Activated CD4-positive, alpha-beta T cell treated with anti-CD3 and anti-CD28 coated beads for 36 hours (primary cell): ENCODE data around the gene HMGCS1. TPM values are rescaled to one million over a fixed set of nuclear protein-coding genes. Genes with fewer than 3 reads are reported as not detected.
"Not testable (repeated sequence)": the region's sequence is repeated elsewhere in the genome, so short reads cannot be mapped to it uniquely, and the experiment has no call there.

Experiments
- ATAC-seq: fragments of 200-7000 bp; cut with Tn5 transposase; one replicate; pipeline ENCODE4 v1.10.0; 2021; ENCODE audit warnings: mild to moderate bottlenecking, moderate library complexity
- CTCF ChIA-PET: fragments of 350-600 bp; sonication (Branson Sonifier 250); formaldehyde crosslinking; loops from one replicate; lab custom pipeline; 2021; ENCODE audit warnings: antibody characterized with exemption; lab: Charles Lee
- POLR2A ChIA-PET: fragments of 350-600 bp; sonication (Branson Sonifier 250); formaldehyde crosslinking; loops from one replicate; lab custom pipeline; 2021; ENCODE audit warnings: antibody characterized with exemption, inconsistent platforms; lab: Charles Lee
- DNase-seq: peaks from one replicate; pipeline ENCODE4 v3.0.0-alpha.2; 2020
- H3K27ac Mint-ChIP-seq: one replicate; pipeline ENCODE4 v1.8.0; 2021; ENCODE audit warnings: mixed read lengths
- H3K27me3 Mint-ChIP-seq: one replicate; pipeline ENCODE4 v1.8.0; 2021; ENCODE audit warnings: mixed read lengths
- H3K36me3 Mint-ChIP-seq: one replicate; pipeline ENCODE4 v1.8.0; 2021; ENCODE audit warnings: low read depth, mixed read lengths
- H3K4me1 Mint-ChIP-seq: one replicate; pipeline ENCODE4 v1.8.0; 2021; ENCODE audit warnings: mixed read lengths
- H3K4me3 Mint-ChIP-seq: one replicate; pipeline ENCODE4 v1.8.0; 2021; ENCODE audit warnings: mild to moderate bottlenecking, moderate library complexity, mixed read lengths
- H3K9me3 Mint-ChIP-seq: one replicate; pipeline ENCODE4 v1.8.0; 2021; ENCODE audit warnings: low read depth, mixed read lengths
- intact Hi-C, 2 experiments: fragments of 100-400 bp; cut with DNase I in 1 of 2; cut with micrococcal nuclease in 1 of 2; formaldehyde crosslinking; loops; one replicate each; pipeline versions ENCODE4 v1.14.2 to v1.15.1; 2022 to 2024; cut with DNase I, micrococcal nuclease
- total RNA-seq, 2 experiments: library from RNA; stranded (reverse); gene quantifications; one replicate each; pipeline ENCODE4 v1.2.3, GENCODE V29; 2021

The HMGCS1 gene
- total RNA-seq, 2 experiments from 2014 or later: 95.2 to 102 TPM

DNA sequence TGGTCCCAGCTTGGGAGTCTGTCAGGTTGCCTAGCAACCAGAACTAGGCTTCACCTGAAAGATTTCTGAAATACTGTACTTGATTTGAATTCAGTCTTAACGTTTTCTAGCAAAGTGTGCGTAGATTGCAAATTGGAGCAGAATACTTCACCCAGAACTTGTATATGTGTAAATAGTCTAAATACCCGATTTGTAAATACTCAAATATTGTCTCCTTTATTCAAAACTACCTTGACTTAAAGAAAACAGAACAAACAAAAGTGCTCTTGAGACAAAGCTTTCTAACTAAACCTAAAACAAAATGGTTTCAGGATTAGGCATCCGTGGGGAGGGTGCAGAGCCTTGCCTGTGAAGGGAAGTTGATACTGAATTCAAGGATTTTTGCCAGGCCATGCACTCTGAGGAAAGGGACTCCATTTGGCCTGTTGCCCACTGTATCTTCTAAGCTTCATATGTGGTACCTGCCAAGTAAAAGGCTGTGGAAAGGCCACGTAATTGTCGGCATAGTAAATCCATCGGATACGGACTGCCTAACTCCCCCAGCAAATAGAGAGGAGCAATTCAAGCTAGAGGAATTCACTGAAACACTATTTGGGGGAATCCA is 744 bp upstream of the HMGCS1 start:
- Mint-ChIP-seq H3K36me3 (peaks cover 46% of the 10 kb centered on the region), H3K9me3 (peaks cover 11% of the 10 kb centered on the region), H3K27ac (peak overlapping the region; percentile 96), H3K4me3 (peak overlapping the region; percentile 93), H3K27me3 (no peaks in the 10 kb centered on the region), H3K4me1 (peaks cover 67% of the 10 kb centered on the region)
- DNase-seq (peak; percentile 39), ATAC-seq (no peak)
- intact Hi-C loops: loop anchor here (1.0 to 10.0 kb wide), 18 partner anchors 10 to 1491 kb away; partner anchors contain the start of genes C5orf34 (in 2 of the 2), TMEM267 (in 2 of the 2), MRPS30 (in 1 of the 2) and NNT (in 1 of the 2)
- POLR2A ChIA-PET: interaction anchor here (0.7 to 2.9 kb wide), 9 partner anchors 10 to 295 kb away, joined by 3 to 34 read pairs (median 4); partner anchors contain the start of genes TMEM267 and ZNF131
- CTCF ChIA-PET: interaction anchor here (0.7 to 2.6 kb wide), 11 partner anchors 12 to 402 kb away, joined by 3 to 13 read pairs (median 3); partner anchors contain the start of genes TMEM267 and ZNF131

DNA sequence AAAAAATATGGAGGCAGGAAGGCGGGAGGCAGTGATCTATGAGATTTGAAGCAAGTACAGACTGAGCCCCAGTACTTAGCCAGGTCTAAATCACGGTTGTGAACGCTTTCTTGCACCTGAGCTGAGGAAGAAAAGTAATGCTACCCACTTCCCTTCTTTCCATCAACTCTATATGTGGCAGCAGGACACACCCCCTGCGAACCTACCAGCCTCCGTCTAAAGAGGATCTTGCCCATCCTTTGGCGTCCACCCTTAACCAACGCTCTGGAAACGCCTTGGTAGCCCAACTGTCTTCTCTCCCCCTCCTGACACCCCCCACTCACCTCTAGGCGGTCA is 545 bp downstream of the HMGCS1 start:
- ATAC-seq: peak; percentile 1
- no peak for DNase-seq
- H3K27ac Mint-ChIP-seq: peak overlapping the region; percentile 96
- H3K9me3 Mint-ChIP-seq: peaks cover 11% of the 10 kb centered on the region
- no peaks in the 10 kb centered on the region for H3K27me3 Mint-ChIP-seq
- ChIA-PET CTCF (interaction anchor here (0.7 to 2.7 kb wide), 12 partner anchors 17 to 401 kb away, joined by 3 to 17 read pairs (median 4); partner anchors contain the start of genes TMEM267 and ZNF131), POLR2A (interaction anchor here (0.7 to 2.9 kb wide), 7 partner anchors 9 to 248 kb away, joined by 3 to 34 read pairs (median 5); partner anchors contain the start of genes TMEM267 and ZNF131)
- H3K4me3 Mint-ChIP-seq: peak overlapping the region; percentile 93
- peaks cover 76% of the 10 kb centered on the region for H3K4me1 Mint-ChIP-seq
- intact Hi-C loops: loop anchor here (1.0 to 10.0 kb wide), 14 partner anchors 8 to 1492 kb away; partner anchors contain the start of genes C5orf34 (in 2 of the 2), TMEM267 (in 2 of the 2), MRPS30 (in 1 of the 2) and PAIP1 (in 1 of the 2)
- peaks cover 49% of the 10 kb centered on the region for H3K36me3 Mint-ChIP-seq

DNA sequence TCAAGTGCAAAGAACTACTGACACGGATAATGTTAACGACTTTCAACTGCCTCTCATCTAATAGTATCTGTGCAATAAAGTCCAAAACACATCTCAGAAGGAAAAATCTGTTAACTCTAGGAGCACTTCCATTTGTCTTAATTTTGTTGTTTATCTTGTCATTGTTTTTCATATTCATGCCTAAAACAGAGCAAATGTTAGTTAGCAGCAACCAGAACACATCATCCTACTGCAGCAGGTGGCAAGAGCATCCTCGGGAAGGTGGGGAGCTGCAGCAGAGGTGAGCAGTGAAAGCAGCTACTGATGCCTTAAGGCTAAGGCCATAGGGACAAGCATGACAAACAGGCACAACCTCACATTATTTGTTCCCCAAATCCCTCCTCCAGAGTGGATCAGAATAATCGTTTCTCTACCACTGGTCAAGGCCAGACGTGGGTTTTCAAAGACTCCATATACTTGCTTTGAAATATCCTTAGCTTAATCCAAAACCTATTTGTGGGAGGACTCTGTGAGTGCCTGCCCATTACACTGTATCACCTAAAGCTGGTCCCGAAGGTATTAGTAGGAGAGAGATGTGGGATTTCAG is 1.0 kb downstream of the HMGCS1 start:
- ChIA-PET POLR2A (interaction anchor here (0.6 to 2.9 kb wide), 8 partner anchors 8 to 323 kb away, joined by 3 to 34 read pairs (median 5); partner anchors contain the start of genes TMEM267 and ZNF131), CTCF (interaction anchor here (0.6 to 2.7 kb wide), 11 partner anchors 16 to 271 kb away, joined by 3 to 17 read pairs (median 3); partner anchors contain the start of genes TMEM267 and ZNF131)
- Mint-ChIP-seq H3K36me3 (peaks cover 49% of the 10 kb centered on the region), H3K4me3 (peak overlapping the region; percentile 93), H3K27me3 (no peaks in the 10 kb centered on the region), H3K9me3 (peaks cover 11% of the 10 kb centered on the region), H3K27ac (peak overlapping the region; percentile 96), H3K4me1 (peaks cover 76% of the 10 kb centered on the region)
- intact Hi-C loops: loop anchor here (2.0 to 10.0 kb wide), 5 partner anchors 77 to 1493 kb away; partner anchors contain the start of genes C5orf34 (in 1 of the 2), MRPS30 (in 1 of the 2) and PAIP1 (in 1 of the 2)
- DNase-seq (no peak), ATAC-seq (no peak)

DNA sequence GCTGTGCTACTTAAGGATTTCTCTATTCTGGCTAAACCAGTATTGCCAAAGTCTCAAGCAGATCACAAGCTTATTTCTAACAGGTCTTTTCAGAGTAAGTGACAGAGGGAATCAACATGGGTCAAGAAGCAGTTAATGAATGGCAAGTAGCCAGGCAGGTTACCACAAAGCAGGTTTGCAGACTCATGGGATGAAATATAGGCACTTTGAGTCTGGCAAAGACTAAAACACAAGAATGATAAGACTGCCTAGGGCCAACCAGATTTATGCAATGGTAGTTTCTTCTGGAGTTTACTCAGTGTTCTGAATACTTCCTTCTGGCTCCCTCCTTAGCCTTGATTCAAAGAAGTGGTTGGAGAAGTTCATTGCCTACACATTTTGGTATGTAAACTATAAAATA is 3.6 kb downstream of the HMGCS1 start:
- intact Hi-C loops: loop anchor here (5.0 to 10.0 kb wide), 3 partner anchors 205 to 1495 kb away; partner anchors contain the start of genes C5orf34 (in 1 of the 2) and MRPS30 (in 1 of the 2)
- Mint-ChIP-seq H3K36me3 (peaks cover 56% of the 10 kb centered on the region), H3K4me3 (peak overlapping the region; percentile 35), H3K4me1 (peaks cover 73% of the 10 kb centered on the region), H3K27ac (peak overlapping the region; percentile 73), H3K9me3 (peaks cover 3% of the 10 kb centered on the region), H3K27me3 (no peaks in the 10 kb centered on the region)
- CTCF ChIA-PET: interaction anchor here (2.6 kb wide), 1 partner anchor 80 kb away, joined by 9 read pairs; no protein-coding TSS in a partner anchor
- POLR2A ChIA-PET: no interaction called here
- DNase-seq (no peak), ATAC-seq (no peak)

DNA sequence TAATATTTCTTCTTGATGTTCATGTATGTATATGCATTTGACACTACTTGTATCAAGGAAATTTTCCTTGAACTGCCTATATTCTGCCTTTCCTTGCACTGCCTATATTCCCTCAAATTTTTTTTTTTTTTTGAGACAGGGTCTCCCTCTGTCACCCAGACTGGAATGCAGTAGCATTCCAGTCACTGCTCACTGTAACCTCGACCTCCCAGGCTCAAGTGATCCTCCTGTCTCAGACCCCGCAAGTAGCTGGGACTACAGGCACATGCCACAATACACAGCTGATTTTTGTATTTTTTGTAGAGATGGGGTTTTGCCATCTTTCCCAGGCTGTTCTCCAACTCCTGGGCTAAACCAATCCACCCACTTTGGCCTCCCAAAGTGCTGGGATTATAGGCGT is 4.1 kb downstream of the HMGCS1 start:
- H3K36me3 Mint-ChIP-seq: peaks cover 55% of the 10 kb centered on the region
- DNase-seq: no peak
- POLR2A ChIA-PET: no interaction called here
- H3K4me1 Mint-ChIP-seq: peaks cover 73% of the 10 kb centered on the region
- peak overlapping the region; percentile 73 for H3K27ac Mint-ChIP-seq
- intact Hi-C loops: no loop called here
- no peaks in the 10 kb centered on the region for H3K27me3 Mint-ChIP-seq
- no peak for ATAC-seq
- H3K9me3 Mint-ChIP-seq: no peaks in the 10 kb centered on the region
- CTCF ChIA-PET: interaction anchor here (2.6 kb wide), 1 partner anchor 81 kb away, joined by 9 read pairs; no protein-coding TSS in a partner anchor
- peak overlapping the region; percentile 35 for H3K4me3 Mint-ChIP-seq

DNA sequence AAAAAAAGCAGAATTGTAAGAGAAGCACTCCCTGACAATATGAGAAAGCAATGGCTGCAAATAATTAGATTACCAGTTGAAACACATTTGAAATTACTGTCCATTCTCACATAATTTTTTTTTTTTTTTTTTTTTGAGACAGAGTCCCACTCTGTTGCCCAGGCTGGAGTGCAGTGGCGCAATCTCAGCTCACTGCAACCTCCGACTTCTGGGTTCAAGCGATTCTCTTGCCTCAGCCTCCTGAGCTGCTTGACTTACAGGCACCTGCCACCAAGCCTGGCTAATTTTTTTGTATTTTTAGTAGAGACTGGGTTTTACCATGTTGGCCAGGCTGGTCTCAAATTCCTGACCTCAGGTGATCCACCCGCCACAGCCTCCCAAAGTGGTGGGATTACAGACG is 6.3 kb downstream of the HMGCS1 start:
- H3K4me1 Mint-ChIP-seq: peaks cover 82% of the 10 kb centered on the region
- DNase-seq, ATAC-seq, H3K9me3 Mint-ChIP-seq, H3K4me3 Mint-ChIP-seq, POLR2A ChIA-PET, H3K27me3 Mint-ChIP-seq: not testable (repeated sequence)
- intact Hi-C loops: loop anchor here in 1 of 2 experiments (1.0 to 2.0 kb wide), 2 partner anchors 82 to 232 kb away; no protein-coding TSS in a partner anchor
- peak overlapping the region; percentile 69 for H3K27ac Mint-ChIP-seq
- peaks cover 60% of the 10 kb centered on the region for H3K36me3 Mint-ChIP-seq
- CTCF ChIA-PET: interaction anchor here (1.0 to 3.9 kb wide), 6 partner anchors 82 to 238 kb away, joined by 3 to 35 read pairs (median 4); partner anchors contain the start of genes NIM1K and ZNF131

DNA sequence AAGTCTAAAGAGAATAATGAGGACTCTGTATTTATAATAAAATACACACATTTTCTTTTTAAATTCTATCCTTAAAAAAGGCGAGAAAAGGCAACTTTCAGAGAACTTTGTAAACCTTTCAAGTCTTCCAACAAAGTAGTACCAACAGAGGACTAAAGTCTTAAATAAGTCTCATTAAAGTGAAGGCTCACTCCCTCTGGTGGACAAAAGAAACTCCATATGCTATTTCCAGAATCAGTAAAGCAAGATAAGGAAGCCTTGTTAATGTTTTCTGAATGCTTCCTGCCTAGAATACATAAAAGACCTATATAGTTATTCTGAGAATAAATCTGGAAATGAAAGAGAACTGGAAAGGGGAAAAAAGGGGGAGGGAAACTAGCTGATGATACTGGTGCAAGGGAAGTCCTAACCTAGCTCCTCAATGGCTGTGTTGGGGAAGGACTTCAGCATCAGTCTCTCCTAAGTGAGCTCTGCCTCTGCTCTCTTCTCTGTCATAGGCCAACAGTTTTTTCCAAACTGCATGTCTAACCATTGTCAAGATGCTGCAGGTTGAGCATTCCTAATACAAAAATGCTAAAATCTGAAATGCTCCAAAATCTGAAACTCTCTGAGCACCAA is 7.2 kb downstream of the HMGCS1 start:
- POLR2A ChIA-PET: no interaction called here
- Mint-ChIP-seq H3K27ac (peak overlapping the region; percentile 63), H3K36me3 (peaks cover 60% of the 10 kb centered on the region), H3K4me1 (peaks cover 80% of the 10 kb centered on the region), H3K4me3 (peak overlapping the region; percentile 12), H3K27me3 (no peaks in the 10 kb centered on the region), H3K9me3 (no peaks in the 10 kb centered on the region)
- DNase-seq (no peak), ATAC-seq (peak; percentile 37)
- CTCF ChIA-PET: interaction anchor here (0.6 to 3.9 kb wide), 16 partner anchors 9 to 237 kb away, joined by 3 to 35 read pairs (median 3); partner anchors contain the start of genes NIM1K and ZNF131
- intact Hi-C loops: loop anchor here in 1 of 2 experiments (1.0 to 2.0 kb wide), 6 partner anchors 23 to 239 kb away; partner anchors contain the start of gene TMEM267

DNA sequence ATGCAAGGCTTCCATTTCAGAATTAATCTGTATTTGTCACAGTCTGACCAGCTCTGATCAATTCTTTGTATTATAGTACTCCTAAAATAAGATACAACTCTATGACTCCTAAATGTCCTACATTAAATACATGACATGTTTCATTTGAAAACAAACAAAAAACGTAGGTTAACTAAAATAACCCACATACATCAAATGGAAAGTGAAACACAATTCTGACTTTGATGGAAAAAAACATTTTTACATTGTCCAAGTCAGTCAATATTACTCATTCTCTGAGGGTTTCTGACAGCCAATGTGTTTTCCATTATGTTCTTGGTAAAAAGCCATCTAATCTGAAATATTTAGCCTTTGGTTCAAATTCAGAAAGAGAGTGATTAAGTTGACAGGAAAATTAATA is 8.7 kb downstream of the HMGCS1 start:
- POLR2A ChIA-PET: interaction anchor here (0.8 kb wide), 1 partner anchor 9 kb away, joined by 5 read pairs; the partner anchor contains the start of gene HMGCS1
- H3K4me1 Mint-ChIP-seq: peaks cover 71% of the 10 kb centered on the region
- ATAC-seq (peak; percentile 70), DNase-seq (no peak)
- H3K9me3 Mint-ChIP-seq: no peaks in the 10 kb centered on the region
- H3K36me3 Mint-ChIP-seq: peaks cover 64% of the 10 kb centered on the region
- peak overlapping the region; percentile 23 for H3K4me3 Mint-ChIP-seq
- no peaks in the 10 kb centered on the region for H3K27me3 Mint-ChIP-seq
- CTCF ChIA-PET: interaction anchor here (1.1 to 3.9 kb wide), 4 partner anchors 11 to 199 kb away, joined by 3 to 35 read pairs (median 4); no protein-coding TSS in a partner anchor
- intact Hi-C loops: loop anchor here (1.0 to 2.0 kb wide), 9 partner anchors 9 to 238 kb away; partner anchors contain the start of genes HMGCS1 (in 1 of the 2) and TMEM267 (in 1 of the 2)
- H3K27ac Mint-ChIP-seq: peak overlapping the region; percentile 73

DNA sequence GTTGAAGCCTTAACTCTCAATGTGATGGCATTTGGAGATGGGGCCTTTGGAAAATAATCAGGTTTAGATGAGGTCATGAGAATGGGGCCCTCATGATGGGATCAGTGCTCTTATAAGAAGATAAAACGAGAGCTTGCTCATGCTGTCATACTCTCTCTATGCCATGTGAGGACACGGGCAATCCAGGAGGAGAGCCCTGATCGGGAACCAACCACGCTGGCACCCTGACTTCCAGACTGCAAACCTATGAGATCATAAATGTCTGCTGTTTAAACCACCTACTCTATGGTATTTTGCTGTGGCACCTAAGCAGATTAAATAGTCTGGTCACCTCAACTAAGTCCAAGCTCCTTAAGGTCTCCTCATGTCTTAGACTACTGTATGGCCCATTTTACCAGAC is 10.0 kb downstream of the HMGCS1 start:
- intact Hi-C loops: no loop called here
- peaks cover 61% of the 10 kb centered on the region for H3K4me1 Mint-ChIP-seq

DNA sequence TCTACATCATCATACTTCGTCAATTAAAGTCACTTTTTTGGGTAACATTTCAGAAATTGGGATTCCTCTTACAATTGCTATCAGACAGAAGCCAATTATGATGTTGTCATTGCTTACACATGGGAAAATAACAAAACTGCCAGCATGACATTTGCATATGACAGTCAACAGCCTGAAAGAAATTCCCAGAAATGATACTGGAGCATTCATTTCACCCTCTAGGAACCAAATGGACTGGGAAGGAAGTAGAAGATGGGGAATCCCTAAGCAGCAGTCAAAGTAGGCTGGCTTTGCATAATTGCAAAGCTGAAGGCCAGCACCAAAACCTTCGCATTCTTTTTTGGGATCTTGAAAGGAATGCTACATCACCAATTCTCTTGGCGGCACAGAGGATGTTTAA is 10.7 kb downstream of the HMGCS1 start:
- ChIA-PET POLR2A (interaction anchor here (0.6 kb wide), 1 partner anchor 182 kb away, joined by 3 read pairs; no protein-coding TSS in a partner anchor), CTCF (interaction anchor here (1.1 to 1.2 kb wide), 2 partner anchors 11 to 141 kb away, joined by 3 read pairs; partner anchors contain the start of gene HMGCS1)
- ATAC-seq (no peak), DNase-seq (no peak)
- intact Hi-C loops: no loop called here
- Mint-ChIP-seq H3K27ac (peak overlapping the region; percentile 20), H3K36me3 (peaks cover 67% of the 10 kb centered on the region), H3K27me3 (no peaks in the 10 kb centered on the region), H3K4me3 (no peak overlapping the region), H3K4me1 (peaks cover 56% of the 10 kb centered on the region), H3K9me3 (no peaks in the 10 kb centered on the region)

More for the DNA sequence above, 10.0 kb downstream of the HMGCS1 start:
- ATAC-seq (no peak), DNase-seq (no peak)
- ChIA-PET POLR2A (no interaction called here), CTCF (interaction anchor here (0.5 to 3.9 kb wide), 4 partner anchors 13 to 214 kb away, joined by 3 to 35 read pairs (median 3); no protein-coding TSS in a partner anchor)
- no peaks in the 10 kb centered on the region for H3K27me3 Mint-ChIP-seq
- H3K4me3 Mint-ChIP-seq: no peak overlapping the region
- no peaks in the 10 kb centered on the region for H3K9me3 Mint-ChIP-seq
- peaks cover 64% of the 10 kb centered on the region for H3K36me3 Mint-ChIP-seq
- H3K27ac Mint-ChIP-seq: peak overlapping the region; percentile 73
